MCF 10A (cell line): ENCODE results near the gene LMAN2. TPM values are rescaled to one million over a fixed set of nuclear protein-coding genes. Genes with fewer than 3 reads are reported as not detected.
A peak's percentile ranks its signal among the peaks of the same experiment; 100 is the strongest.

Experiments
- BruUV-seq: library from RNA; stranded (reverse); fragments of 400-500 nt; replicated peaks from 2 replicates; lab custom pipeline; 2021; lab: Mats Ljungman, UMichigan
- CTCF ChIA-PET: fragments of 300-600 bp; sonication (Branson Sonifier 250); formaldehyde crosslinking; extraction: SDS; loops from one replicate; lab custom pipeline; 2021; ENCODE audit warnings: antibody characterized with exemption, inconsistent platforms; lab: Yijun Ruan, JAX
- POLR2A ChIA-PET: fragments of 300-600, 350-650 bp; sonication (Branson Sonifier 250); formaldehyde crosslinking; extraction: SDS; loops from one replicate; lab custom pipeline; 2020; ENCODE audit warnings: antibody characterized with exemption, inconsistent platforms; lab: Yijun Ruan, JAX
- DNase-seq: peaks from one replicate; pipeline ENCODE4 v3.0.0-alpha.2; 2018; ENCODE audit not compliant: unreplicated experiment
- H3K27ac Mint-ChIP-seq: one replicate; pipeline ENCODE4 v1.8.0; 2022; ENCODE audit warnings: mild to moderate bottlenecking, low read depth, mixed read lengths; ENCODE audit not compliant: unreplicated experiment
- H3K27me3 Mint-ChIP-seq: one replicate; pipeline ENCODE4 v1.8.0; 2022; ENCODE audit warnings: mixed read lengths; ENCODE audit not compliant: insufficient read depth, unreplicated experiment
- H3K36me3 Mint-ChIP-seq: one replicate; pipeline ENCODE4 v1.8.0; 2022; ENCODE audit warnings: mild to moderate bottlenecking, moderate library complexity, mixed read lengths; ENCODE audit not compliant: insufficient read depth, unreplicated experiment
- H3K4me1 Mint-ChIP-seq: one replicate; pipeline ENCODE4 v1.8.0; 2022; ENCODE audit warnings: mixed read lengths; ENCODE audit not compliant: insufficient read depth, unreplicated experiment
- H3K4me3 Mint-ChIP-seq: one replicate; pipeline ENCODE4 v1.8.0; 2022; ENCODE audit warnings: mild to moderate bottlenecking, moderate library complexity, mixed read lengths; ENCODE audit not compliant: unreplicated experiment
- H3K9me3 Mint-ChIP-seq: one replicate; pipeline ENCODE4 v1.8.0; 2022; ENCODE audit warnings: mixed read lengths; ENCODE audit not compliant: unreplicated experiment
- CTCF ChIP-seq: fragments of 200-600 bp; IDR thresholded peaks from one replicate; pipeline ENCODE4 v1.8.0; 2022; ENCODE audit warnings: antibody characterized with exemption, mild to moderate bottlenecking; ENCODE audit not compliant: unreplicated experiment
- intact Hi-C: fragments of 100-400 bp; cut with micrococcal nuclease; formaldehyde crosslinking; loops from 2 replicates; pipeline ENCODE4 v1.14.1; 2022
- total RNA-seq: library from RNA; stranded (reverse); gene quantifications from 2 replicates; pipeline ENCODE4 v1.2.3, GENCODE V29; 2022

Gene LMAN2
- total RNA-seq, 1 experiment from 2014 or later, result 221 TPM

GRCh38 chr5:177336603-177337494 is 14.6 kb downstream of the LMAN2 start:
- H3K27me3 Mint-ChIP-seq, result no peaks in the 10 kb centered on the region
- no peak for DNase-seq
- H3K36me3 Mint-ChIP-seq, result peaks cover 73% of the 10 kb centered on the region
- POLR2A ChIA-PET, result no interaction called here
- TF ChIP-seq CTCF, result no peak
- CTCF ChIA-PET, result interaction anchor here (1.2 to 1.7 kb wide), 4 partner anchors 19 to 53 kb away, joined by 3 to 5 read pairs (median 4); no protein-coding TSS in a partner anchor
- H3K4me1 Mint-ChIP-seq, result peaks cover 8% of the 10 kb centered on the region
- intact Hi-C loops, result no loop called here
- H3K4me3 Mint-ChIP-seq, result no peak overlapping the region
- peak overlapping the region; percentile 2 for H3K27ac Mint-ChIP-seq
- no TSS peak for BruUV-seq
- no peaks in the 10 kb centered on the region for H3K9me3 Mint-ChIP-seq

- DNase-seq, result peak; percentile 43
- peak overlapping the region; percentile 2 for H3K27ac Mint-ChIP-seq
- ChIA-PET CTCF (interaction anchor here (0.7 to 1.7 kb wide), 6 partner anchors 16 to 54 kb away, joined by 3 to 7 read pairs (median 4); no protein-coding TSS in a partner anchor), POLR2A (no interaction called here)
- BruUV-seq, result no TSS peak
- peak; percentile 41 for TF ChIP-seq CTCF
- intact Hi-C loops, result no loop called here
- no peaks in the 10 kb centered on the region for H3K9me3 Mint-ChIP-seq
- H3K36me3 Mint-ChIP-seq, result peaks cover 73% of the 10 kb centered on the region
- peaks cover 8% of the 10 kb centered on the region for H3K4me1 Mint-ChIP-seq
- H3K27me3 Mint-ChIP-seq, result no peaks in the 10 kb centered on the region
- no peak overlapping the region for H3K4me3 Mint-ChIP-seq
Observed at GRCh38 chr5:177336112-177336511, 15.4 kb downstream of the LMAN2 start.

GRCh38 chr5:177335701-177336065 is 15.8 kb downstream of the LMAN2 start:
- peaks cover 73% of the 10 kb centered on the region for H3K36me3 Mint-ChIP-seq
- no peak for DNase-seq
- no peaks in the 10 kb centered on the region for H3K27me3 Mint-ChIP-seq
- H3K4me1 Mint-ChIP-seq, result peaks cover 8% of the 10 kb centered on the region
- ChIA-PET CTCF (interaction anchor here (0.7 to 1.7 kb wide), 5 partner anchors 16 to 54 kb away, joined by 3 to 7 read pairs (median 4); no protein-coding TSS in a partner anchor), POLR2A (no interaction called here)
- no peak for TF ChIP-seq CTCF
- intact Hi-C loops, result no loop called here
- no peak overlapping the region for H3K4me3 Mint-ChIP-seq
- H3K9me3 Mint-ChIP-seq, result no peaks in the 10 kb centered on the region
- no TSS peak for BruUV-seq
- peak overlapping the region; percentile 2 for H3K27ac Mint-ChIP-seq
